Kidney (tissue), 14 donors: ENCODE data around the gene EHF. TPM values are rescaled to one million over a fixed set of nuclear protein-coding genes. Genes with fewer than 3 reads are reported as not detected.

Experiments used
- DNase-seq, 5 donors: peaks; one replicate each; pipeline ENCODE4 v3.0.0-alpha.2; 2013 to 2020
- FAIRE-seq: peaks from 2 replicates; lab custom pipeline; 2012; peaks lifted over from hg19 to GRCh38; lab: Jason Lieb, UNC
- H3K27ac ChIP-seq, 2 donors: one replicate each; pipeline ENCODE4 v1.7.0; 2013; ENCODE audit warnings: low read depth in 2 of 2, low read length in 2 of 2, inconsistent platforms in 1 of 2
- H3K27me3 ChIP-seq: one replicate; pipeline ENCODE4 v1.7.1; 2013; ENCODE audit warnings: low read length, inconsistent platforms; ENCODE audit not compliant: control insufficient read depth, insufficient read depth
- H3K36me3 ChIP-seq, 3 donors: one replicate each; pipeline versions ENCODE4 v1.7.0 to v1.7.1; 2013; ENCODE audit warnings: low read length in 3 of 3, control low read depth in 1 of 3, inconsistent platforms in 1 of 3; ENCODE audit not compliant: insufficient read depth in 3 of 3, control insufficient read depth in 2 of 3
- H3K4me1 ChIP-seq, 3 donors: one replicate each; pipeline versions ENCODE4 v1.7.0 to v1.7.1; 2013; ENCODE audit warnings: low read length in 3 of 3, inconsistent platforms in 1 of 3, low read depth in 1 of 3; ENCODE audit not compliant: control insufficient read depth in 2 of 3, insufficient read depth in 2 of 3
- H3K4me3 ChIP-seq, 3 donors: one replicate each; pipeline versions ENCODE4 v1.7.0 to v1.8.1; 2013; ENCODE audit warnings: low read length in 3 of 3, control low read depth in 1 of 3, inconsistent platforms in 1 of 3
- H3K9ac ChIP-seq, 3 donors: one replicate each; pipeline versions ENCODE4 v1.7.0 to v1.7.1; 2013; ENCODE audit warnings: low read length in 3 of 3, control low read depth in 1 of 3, inconsistent platforms in 1 of 3
- H3K9me3 ChIP-seq, 3 donors: one replicate each; pipeline versions ENCODE4 v1.7.0 to v1.7.1; 2013; ENCODE audit warnings: low read length in 3 of 3, control low read depth in 1 of 3, inconsistent platforms in 1 of 3; ENCODE audit not compliant: control insufficient read depth in 2 of 3, insufficient read depth in 1 of 3
- intact Hi-C: fragments of 100-400 bp; cut with DNase I; formaldehyde crosslinking; loops from one replicate; pipeline ENCODE4 v1.11.1; 2022
- polyA plus RNA-seq: library from polyadenylated mRNA; stranded (reverse); fragments of 350-450 nt; fragmentation: Illumina TruSeq; extraction: RNeasy Lipid Tissue Mini Kit (QIAGEN cat#74804); gene quantifications from one replicate; pipeline ENCODE4 v1.2.3, GENCODE V29; 2014; ENCODE audit warnings: low read depth, low replicate concordance; ENCODE audit not compliant: insufficient read depth
- total RNA-seq: library from RNA; stranded (reverse); fragmentation: NEBNext Ultra II Directional; extraction: Animal tissue kit (Norgen Biotek cat#: 25700); gene quantifications from one replicate; pipeline ENCODE4 v1.2.1, GENCODE V29; 2021
- TF ChIP-seq, protein P1 (sequence below): IDR thresholded peaks from 3 replicates; pipeline ENCODE4 v1.5.1; 2012; ENCODE audit warnings: mild to moderate bottlenecking, moderate library complexity, borderline replicate concordance; ENCODE audit not compliant: insufficient read depth; ENCODE audit errors: extremely low read depth
- donor health status: control.
- donor health status: control.
- donor health status: control.
- donor health status: control.
- donor health status: control.
- donor health status: DM: yes; HTN: yes; CAD: no.
- donor health status: Normal renal cell carcinoma (clear cell type).

The EHF gene
- total and polyA plus RNA-seq, 2 donors from 2014 or later: 4.7 to 65.5 TPM

DNA sequence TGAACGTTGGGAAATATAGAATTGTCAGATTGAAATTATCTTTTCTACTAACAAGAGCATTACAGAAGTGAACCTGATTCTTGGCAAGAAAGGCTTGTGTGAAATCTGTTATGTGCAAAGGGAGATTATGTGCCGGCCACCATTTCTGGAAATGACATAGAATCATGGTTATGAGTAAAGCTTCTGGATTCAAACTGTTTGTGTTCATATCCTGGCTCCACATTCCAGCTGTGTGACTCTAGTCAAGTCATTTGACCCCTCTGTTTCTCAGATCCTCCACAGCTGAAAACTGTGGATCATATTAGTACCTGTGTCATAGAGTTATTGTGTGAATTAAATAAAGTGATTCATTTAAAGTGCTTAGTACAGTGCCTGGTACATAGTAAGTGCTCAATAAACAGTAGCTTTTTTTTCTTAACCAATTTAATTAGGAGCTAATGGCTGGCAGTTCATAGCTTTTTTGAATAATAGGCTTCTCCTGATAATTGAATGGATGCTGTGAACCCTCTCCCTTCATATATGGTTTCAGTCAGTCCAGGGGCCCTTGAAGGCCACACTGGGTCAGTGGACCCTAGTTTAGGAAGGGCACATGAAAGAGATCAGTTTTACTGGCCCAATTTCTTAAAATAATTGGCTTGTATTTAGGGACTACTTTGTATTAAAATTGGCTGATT, 34.6 kb downstream of the EHF start:
- H3K9me3 ChIP-seq: no peaks in the 10 kb centered on the region
- H3K9ac ChIP-seq: no peak overlapping the region
- no peak for DNase-seq
- H3K27ac ChIP-seq: no peak overlapping the region
- H3K27me3 ChIP-seq: no peaks in the 10 kb centered on the region
- no peaks in the 10 kb centered on the region for H3K36me3 ChIP-seq
- TF ChIP-seq, protein P1, sequence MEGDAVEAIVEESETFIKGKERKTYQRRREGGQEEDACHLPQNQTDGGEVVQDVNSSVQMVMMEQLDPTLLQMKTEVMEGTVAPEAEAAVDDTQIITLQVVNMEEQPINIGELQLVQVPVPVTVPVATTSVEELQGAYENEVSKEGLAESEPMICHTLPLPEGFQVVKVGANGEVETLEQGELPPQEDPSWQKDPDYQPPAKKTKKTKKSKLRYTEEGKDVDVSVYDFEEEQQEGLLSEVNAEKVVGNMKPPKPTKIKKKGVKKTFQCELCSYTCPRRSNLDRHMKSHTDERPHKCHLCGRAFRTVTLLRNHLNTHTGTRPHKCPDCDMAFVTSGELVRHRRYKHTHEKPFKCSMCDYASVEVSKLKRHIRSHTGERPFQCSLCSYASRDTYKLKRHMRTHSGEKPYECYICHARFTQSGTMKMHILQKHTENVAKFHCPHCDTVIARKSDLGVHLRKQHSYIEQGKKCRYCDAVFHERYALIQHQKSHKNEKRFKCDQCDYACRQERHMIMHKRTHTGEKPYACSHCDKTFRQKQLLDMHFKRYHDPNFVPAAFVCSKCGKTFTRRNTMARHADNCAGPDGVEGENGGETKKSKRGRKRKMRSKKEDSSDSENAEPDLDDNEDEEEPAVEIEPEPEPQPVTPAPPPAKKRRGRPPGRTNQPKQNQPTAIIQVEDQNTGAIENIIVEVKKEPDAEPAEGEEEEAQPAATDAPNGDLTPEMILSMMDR: no peak
- no peak overlapping the region for H3K4me3 ChIP-seq
- no peak for FAIRE-seq
- intact Hi-C loops: no loop called here
- no peaks in the 10 kb centered on the region for H3K4me1 ChIP-seq

- H3K36me3 ChIP-seq: no peaks in the 10 kb centered on the region
- TF ChIP-seq, protein P1: no peak
- H3K4me1 ChIP-seq: no peaks in the 10 kb centered on the region
- H3K27ac ChIP-seq: no peak overlapping the region
- intact Hi-C loops: no loop called here
- no peaks in the 10 kb centered on the region for H3K9me3 ChIP-seq
- FAIRE-seq (no peak), DNase-seq (no peak)
- H3K4me3 ChIP-seq: no peak overlapping the region
- no peaks in the 10 kb centered on the region for H3K27me3 ChIP-seq
- H3K9ac ChIP-seq: no peak overlapping the region
Observed at GRCh38 chr11:34656062-34656720, 35.3 kb downstream of the EHF start.

GRCh38 chr11:34658071-34659015, 37.5 kb downstream of the EHF start:
- DNase-seq (no peak), FAIRE-seq (no peak)
- Histone ChIP-seq H3K4me1 (no peaks in the 10 kb centered on the region), H3K9ac (no peak overlapping the region), H3K27me3 (no peaks in the 10 kb centered on the region), H3K27ac (no peak overlapping the region), H3K36me3 (no peaks in the 10 kb centered on the region), H3K4me3 (no peak overlapping the region), H3K9me3 (no peaks in the 10 kb centered on the region)
- TF ChIP-seq, protein P1: no peak
- intact Hi-C loops: no loop called here
